Measurements from ENCODE around the gene RAP1GAP.
"Not testable (repeated sequence)": the region's sequence is repeated elsewhere in the genome, so short reads cannot be mapped to it uniquely, and the experiment has no call there.

RAP1GAP gene

DNA sequence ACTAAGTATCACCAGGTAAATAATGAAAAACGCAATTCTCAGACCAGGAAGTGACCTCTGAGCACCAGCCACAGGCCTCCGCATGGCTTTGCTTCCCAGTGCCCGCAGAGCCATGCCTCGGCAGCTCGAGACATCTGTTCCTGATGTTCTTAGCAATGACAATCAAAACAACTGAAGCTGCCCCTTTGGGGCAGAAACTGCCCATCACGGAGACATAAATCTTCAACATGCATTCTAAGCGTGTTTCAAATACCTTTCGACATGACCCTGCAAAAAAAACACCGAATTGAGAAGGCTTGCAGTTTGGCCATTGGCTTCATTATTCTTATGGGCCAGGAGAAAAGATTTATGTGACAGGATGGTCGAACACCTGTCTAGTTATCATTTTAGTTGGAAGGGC lies 5.8 kb upstream of the RAP1GAP start:
- no peak for DNase-seq

DNA sequence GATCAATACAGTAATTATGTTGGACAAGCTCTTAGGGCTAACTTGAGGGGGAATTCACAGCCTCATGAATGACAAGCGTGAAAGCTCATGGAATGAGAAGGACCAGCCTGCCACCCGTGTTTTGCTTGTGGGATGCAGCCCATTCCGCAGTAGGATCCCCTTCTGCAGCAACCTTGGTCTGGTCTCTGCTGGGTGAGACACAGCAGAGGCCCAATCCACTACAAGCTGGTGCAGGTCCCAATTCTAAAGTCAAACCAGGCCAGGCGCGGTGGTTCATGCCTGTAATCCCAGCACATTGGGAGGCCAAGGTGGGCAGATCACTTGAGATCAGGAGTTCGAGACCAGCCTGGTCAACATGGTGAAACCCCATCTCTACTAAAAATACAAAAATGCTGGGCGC lies 4.7 kb upstream of the RAP1GAP start:
- not testable (repeated sequence) for DNase-seq

GRCh38 chr1:21673277-21673780 lies 4.2 kb upstream of the RAP1GAP start:
- no peak for DNase-seq

DNA sequence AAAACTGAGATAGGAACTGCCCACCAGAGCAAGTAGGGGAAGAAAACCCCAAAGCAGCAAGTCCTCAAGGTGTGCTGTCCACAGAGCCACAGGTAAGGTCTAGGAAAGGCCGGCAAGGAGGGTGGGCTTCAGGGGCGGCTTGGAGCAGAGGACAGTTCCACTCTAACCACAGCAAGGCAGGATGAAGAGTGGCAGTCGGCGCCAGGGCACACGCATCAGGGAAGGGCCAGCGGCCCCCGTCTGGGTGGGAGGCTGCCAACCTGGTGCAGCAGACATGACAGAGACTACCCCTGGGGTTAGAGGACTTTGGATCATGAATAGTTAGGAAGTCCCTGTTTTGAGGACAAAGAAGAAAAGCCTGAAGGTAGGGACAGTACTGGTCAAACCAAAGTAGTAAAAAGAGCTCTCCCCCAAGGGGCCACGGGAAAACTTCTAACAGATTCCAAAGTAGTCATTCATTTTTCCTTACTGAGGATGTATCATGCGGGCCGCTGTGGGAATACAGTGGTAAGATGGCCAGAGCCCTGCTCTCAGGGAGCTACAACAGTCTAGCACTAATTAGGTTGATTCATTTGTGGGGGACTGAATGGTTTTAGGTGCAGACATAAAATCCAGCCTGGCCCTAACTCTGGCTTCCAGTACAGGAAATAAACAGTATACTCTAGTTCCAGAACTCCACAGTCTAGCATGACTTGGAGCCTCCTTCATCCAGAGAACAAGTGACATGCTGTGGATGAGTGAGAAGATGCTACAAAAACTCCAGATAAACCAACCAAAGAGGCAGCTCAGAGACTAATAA lies 3.5 kb upstream of the RAP1GAP start:
- no peak for DNase-seq

- no peak for DNase-seq
These were observed 2.8 kb upstream of the RAP1GAP start for GRCh38 chr1:21671915-21672314.

DNA sequence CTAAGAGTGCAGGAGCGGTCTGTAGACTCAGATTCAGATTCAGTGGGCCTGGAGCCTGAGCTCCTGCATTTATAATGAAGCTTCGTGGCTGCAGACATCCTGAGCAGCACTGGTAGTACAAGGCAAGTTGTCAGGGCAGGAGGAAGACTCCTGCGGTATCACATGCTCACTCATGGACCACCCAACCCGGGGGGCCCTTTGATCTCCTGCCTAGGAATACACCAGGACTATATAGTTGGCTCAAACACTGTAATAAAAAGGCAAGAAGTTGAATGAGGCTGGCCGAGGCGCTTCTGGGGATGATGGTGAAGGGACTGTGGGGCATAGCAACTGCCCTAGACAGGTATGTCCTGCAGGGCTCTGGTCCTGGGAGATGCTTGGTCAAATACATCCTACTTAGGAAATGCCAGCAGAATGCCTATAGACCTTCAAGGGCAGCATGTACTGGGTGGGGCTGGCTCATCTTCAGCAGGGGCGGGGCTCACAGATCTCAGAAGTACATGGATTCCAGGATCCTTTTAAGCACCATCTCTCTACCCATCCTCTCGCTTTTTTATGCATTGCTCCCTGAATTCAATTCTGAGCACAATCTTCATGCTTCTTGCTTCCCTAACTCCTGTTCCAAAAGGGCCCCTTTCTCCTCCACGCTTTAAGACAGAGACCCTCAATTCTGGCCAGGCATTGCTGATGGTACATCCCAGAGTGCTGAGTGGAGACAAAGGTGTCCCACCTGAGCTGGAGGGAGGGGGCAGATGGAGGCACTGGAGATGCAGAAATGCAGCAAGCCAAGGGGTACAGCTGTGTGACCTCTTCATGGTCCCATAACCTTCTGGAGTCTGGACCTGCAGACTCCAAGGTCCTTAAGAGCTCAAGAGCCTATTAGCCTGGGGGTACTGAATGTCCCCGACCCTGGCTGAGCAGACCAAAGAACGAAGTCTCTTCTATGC lies 2.1 kb upstream of the RAP1GAP start:
- no peak for DNase-seq

- no peak for DNase-seq
These were observed 1.1 kb upstream of the RAP1GAP start for GRCh38 chr1:21670059-21670881.

GRCh38 chr1:21668951-21669257 lies 253 bp downstream of the RAP1GAP start:
- DNase-seq: no peak

DNA sequence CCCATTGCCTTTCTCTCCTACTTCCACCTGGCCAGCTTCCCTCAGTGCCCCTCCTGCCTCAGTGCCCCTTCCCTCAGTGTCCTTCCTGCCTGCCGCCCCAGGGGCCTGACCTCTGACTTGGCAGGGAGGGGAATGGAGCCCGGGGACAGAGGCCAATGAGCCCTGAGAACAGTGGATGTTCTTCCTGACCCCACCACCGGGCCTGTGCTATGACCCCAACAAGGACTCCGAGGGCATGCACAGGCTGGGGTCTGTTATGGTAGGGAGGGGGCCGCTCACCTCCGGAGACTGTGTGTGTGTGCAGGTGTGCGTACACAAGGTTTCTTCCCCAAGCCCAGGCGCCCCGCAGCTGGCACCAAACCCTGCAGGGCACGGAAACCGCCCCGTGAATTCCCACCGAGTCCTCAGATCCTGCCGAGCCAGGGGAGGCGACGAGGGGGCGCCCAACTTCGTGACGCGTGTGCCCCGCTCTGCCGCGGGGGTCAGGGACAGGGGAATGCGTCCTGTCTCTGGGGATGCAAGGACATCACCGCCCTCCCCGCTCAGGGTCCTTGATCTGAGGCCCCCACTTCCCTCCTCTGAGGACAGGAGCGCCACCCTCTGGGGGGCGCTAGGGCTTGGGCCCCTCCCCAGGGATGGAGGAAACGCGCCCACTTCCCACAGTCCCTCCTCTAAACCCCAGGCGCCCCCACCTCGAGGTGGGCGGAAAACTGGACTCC lies 766 bp downstream of the RAP1GAP start:
- no peak for DNase-seq

GRCh38 chr1:21667348-21668231 lies 1.6 kb downstream of the RAP1GAP start:
- DNase-seq: no peak

DNA sequence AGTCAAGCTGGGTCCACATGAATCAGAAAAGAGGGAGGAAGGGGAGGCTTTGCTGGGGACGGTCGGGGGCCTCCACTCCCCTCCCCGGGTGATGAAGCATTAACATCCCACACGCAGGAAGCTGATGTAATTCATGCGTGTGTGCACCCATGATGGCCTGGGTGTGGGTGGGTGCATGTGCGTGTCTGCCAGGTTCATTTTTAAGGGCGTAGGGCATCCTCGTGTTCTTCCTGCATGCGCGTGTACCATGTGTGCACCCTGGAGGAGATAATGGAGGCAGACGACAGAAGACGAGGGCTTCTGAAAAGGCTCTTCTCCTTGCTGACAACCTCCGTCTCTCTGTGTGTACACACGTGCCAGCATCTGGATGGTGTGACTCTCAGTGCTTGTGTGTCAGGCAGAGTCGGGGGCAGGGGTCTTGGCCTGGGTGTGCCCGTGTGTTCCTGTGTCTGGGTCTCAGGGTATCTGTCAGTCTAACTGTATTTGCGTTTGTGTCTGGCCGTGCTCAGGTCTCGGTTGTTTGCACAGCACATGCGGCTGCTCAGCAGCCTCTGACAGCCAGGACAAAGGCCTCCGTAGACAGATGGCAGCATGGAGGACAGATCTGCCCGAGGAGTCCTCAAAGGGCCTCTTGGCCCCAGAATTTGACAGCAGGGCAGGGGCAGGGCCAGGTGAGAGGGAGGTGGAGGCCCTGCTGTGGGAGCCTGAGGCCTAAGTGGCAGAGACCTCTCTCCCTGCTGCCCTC lies 2.4 kb downstream of the RAP1GAP start:
- no peak for DNase-seq

- DNase-seq: no peak
These were observed 3.2 kb downstream of the RAP1GAP start for GRCh38 chr1:21665711-21666575.

DNA sequence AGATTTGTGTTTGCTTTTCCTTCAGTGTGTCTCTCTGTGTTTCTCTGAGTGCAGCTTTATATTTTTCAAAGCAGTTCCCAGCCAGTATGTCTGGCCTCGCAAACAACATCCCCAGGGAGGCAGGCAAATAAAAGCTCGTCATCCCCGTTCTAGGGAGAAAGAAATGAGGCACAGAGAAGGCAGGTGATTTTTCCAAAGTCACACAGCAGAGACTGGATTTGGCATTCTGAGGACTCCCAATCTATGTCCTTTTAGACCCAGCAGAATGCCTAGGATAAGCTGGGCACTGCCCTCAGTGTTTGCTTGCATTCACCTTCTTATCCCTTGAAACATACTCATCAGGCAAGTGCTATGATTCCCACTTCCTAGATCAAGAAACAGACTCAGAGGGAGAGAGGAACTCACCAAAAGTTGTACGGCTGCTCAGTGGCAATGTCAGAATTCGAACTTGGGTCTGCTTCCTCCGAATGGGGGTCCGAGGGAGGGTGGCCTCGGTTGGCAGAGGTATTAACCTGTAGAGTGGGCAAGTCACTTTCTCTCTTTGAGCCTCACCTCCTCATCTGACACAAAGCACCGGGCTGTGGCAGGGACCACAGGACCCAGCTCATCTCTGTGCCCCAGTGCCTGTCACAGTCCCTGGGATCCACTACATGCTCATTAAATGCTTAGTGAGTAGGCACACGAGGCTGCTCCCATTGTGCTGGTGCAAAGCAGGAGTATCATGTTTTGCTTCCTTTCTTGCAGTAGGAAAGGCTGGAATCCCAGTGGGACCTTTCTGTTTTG lies 4.2 kb downstream of the RAP1GAP start:
- no peak for DNase-seq

- DNase-seq: no peak
These were observed 5.0 kb downstream of the RAP1GAP start for GRCh38 chr1:21663951-21664805.

DNA sequence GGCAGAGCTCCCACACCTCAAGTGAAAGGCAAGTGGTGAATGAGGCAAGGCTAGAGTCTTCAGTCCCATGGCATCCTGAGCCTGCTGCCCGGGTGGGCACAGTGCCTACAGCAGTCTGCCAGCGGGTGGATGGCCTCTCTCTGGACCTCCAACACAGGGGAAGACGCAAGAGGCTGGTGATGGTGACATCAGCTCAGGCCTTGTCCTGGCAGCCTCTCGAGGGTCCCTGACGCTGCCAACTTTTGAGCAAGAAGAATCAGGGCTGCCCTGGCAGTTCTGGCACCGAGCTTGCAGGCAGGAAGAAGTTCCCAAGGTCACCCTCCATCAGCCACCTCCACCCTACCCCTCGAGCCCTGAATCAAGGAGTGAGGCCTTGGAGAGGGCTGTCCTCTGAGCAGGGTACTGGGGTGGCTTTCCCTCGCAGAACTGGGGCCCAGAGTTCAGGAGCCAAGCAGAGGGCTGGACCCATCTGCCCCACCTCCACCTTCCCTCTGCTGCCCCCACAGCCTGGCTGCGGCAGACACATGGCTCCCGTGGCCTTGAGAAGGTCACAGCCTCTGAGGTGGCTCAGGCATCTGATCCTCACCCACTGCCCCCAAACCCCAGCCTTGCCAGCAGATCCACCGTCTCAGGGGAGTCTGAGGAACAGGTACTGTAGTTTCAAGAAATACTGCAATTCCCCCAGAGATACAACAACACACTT lies 5.8 kb downstream of the RAP1GAP start:
- DNase-seq: no peak

DNA sequence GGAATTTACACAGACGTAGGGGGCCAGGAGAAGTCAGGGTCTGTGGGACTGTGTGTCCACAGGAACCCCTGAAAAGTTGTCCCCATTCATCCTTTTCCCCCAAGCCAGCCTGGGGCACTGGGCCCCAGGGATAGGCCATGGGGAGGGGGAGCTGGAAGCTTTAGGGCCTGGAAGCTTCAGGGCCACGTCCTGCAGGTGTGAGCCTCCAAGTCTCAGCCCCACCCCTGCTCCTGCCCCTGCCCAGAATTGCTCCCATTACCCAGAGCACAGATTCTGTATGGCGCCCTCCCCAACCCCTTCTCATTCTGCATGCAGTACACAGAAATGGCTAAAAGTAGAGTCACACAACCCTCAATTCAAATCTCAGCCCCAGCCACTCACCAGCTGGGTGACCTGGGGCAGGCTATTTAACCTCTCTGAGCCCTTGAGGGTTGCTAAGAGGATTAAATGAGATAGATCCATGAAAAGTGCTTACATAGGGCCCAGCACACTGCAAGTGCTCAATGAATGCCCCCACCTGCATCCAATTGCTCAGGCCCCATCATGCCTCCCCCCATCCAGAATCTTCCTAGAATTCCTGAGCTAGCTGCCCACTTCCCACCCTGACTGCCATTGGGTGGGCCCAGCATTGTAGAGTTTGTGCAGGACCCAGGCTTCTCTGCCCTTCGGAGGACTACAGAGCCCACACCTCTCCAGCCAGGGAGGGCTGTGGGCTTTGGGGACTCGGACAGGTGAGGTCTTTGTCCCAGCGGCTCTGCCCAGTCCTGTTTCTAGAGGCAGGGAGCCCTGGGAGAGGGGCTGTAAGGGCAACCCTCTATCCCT lies 6.5 kb downstream of the RAP1GAP start:
- DNase-seq: no peak
